HPDE6-E6E7 (cell line): ENCODE measurements around the gene HS6ST1.

Source experiments
- DNase-seq: peaks from one replicate; pipeline ENCODE4 v3.0.0; 2011; ENCODE audit warnings: missing footprints; ENCODE audit errors: extremely low spot score

HS6ST1 gene

GRCh38 chr2:128318776-128319464 lies at the start of gene HS6ST1:
Gene HS6ST1, minus strand, starts transcription at chr2:128318868. Its CDS starts 305 bp downstream, at chr2:128318563.
- peak; percentile 64 for DNase-seq

GRCh38 chr2:128367601-128368359 lies 49.1 kb upstream of the HS6ST1 start:
- no peak for DNase-seq

GRCh38 chr2:128366713-128367511 lies 48.2 kb upstream of the HS6ST1 start:
- no peak for DNase-seq

GRCh38 chr2:128365217-128365905 lies 46.7 kb upstream of the HS6ST1 start:
- DNase-seq, result no peak

- DNase-seq, result no peak
These were observed 45.8 kb upstream of the HS6ST1 start for GRCh38 chr2:128364441-128364911.

GRCh38 chr2:128363934-128364361 lies 45.3 kb upstream of the HS6ST1 start:
- no peak for DNase-seq

GRCh38 chr2:128362889-128363228 lies 44.2 kb upstream of the HS6ST1 start:
- DNase-seq, result no peak

GRCh38 chr2:128362176-128362888 lies 43.7 kb upstream of the HS6ST1 start:
- DNase-seq, result no peak

GRCh38 chr2:128361376-128362131 lies 42.9 kb upstream of the HS6ST1 start:
- DNase-seq, result no peak

- DNase-seq, result no peak
These were observed 42.0 kb upstream of the HS6ST1 start for GRCh38 chr2:128360711-128361110.

- no peak for DNase-seq
These were observed 41.2 kb upstream of the HS6ST1 start for GRCh38 chr2:128359841-128360240.

- no peak for DNase-seq
These were observed 40.5 kb upstream of the HS6ST1 start for GRCh38 chr2:128358941-128359731.

- no peak for DNase-seq
These were observed 39.1 kb upstream of the HS6ST1 start for GRCh38 chr2:128357506-128358370.

GRCh38 chr2:128356127-128356526 lies 37.5 kb upstream of the HS6ST1 start:
- no peak for DNase-seq

GRCh38 chr2:128354726-128355470 lies 36.2 kb upstream of the HS6ST1 start:
- no peak for DNase-seq

GRCh38 chr2:128354161-128354560 lies 35.5 kb upstream of the HS6ST1 start:
- DNase-seq, result no peak

- DNase-seq, result no peak
These were observed 32.1 kb upstream of the HS6ST1 start for GRCh38 chr2:128350736-128351135.

GRCh38 chr2:128348701-128349100 lies 30.0 kb upstream of the HS6ST1 start:
- DNase-seq, result no peak
